Measurements from ENCODE around the gene TVP23A.
"Not testable (repeated sequence)": the region's sequence is repeated elsewhere in the genome, so short reads cannot be mapped to it uniquely, and the experiment has no call there.

The TVP23A gene

DNA sequence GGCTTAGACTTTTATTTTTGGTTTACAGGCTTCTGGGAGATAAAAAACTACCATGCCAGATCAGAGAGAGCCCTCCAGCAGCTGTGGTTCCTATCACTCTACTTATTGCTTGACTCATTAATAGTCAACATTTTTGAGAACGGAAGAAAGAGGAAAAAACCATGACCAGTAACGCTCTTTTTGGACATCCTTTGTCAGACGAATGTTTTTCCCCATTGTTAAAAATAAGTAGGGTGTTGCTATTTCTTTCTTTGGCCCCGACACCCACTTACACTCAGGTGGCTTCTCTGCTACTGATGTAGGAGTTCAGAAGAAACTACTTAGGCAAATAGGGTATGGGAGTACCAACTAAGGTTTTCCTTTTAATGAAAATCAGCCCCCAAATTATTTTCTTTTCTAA is 27.5 kb downstream of the TVP23A start:
- no peak for DNase-seq

DNA sequence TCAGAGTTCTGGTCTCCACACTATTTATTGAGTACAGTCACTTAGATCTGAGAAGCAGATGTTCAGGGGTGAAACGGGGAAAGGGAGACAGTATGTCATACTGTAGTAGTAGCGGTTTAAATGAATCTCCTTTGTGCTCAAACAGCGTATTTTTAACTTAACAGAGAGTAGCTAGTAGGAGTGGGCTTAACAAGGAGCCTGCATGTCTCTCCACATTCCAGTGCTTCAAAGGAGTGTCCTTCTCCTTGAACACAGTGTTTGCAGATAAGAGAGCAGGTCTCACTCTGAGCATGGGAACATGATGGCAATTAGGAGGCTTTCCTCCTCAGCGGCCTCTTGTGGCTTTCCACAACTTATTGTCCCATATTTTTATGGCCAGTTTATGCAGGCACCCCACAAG is 30.0 kb downstream of the TVP23A start:
- not testable (repeated sequence) for DNase-seq

DNA sequence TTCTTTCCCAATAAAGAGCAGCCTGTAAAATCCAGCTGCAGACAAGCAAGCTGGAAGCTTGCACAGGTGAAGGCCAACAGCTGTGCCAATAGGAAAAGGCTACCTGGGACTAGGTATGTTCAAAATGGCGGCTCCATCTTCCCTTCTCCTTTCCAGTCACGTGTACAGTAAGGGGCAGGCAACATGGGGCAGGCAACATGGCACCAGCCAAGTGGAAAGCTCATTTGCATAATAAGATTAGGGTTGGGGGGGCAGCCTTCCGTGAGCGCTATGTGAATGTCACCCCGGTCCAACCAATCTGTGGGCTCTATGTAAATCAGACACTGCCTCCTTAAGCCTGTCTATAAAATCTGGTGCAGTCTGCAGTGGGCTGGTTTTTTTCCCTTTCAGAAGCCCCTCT is 31.3 kb downstream of the TVP23A start:
- no peak for DNase-seq

DNA sequence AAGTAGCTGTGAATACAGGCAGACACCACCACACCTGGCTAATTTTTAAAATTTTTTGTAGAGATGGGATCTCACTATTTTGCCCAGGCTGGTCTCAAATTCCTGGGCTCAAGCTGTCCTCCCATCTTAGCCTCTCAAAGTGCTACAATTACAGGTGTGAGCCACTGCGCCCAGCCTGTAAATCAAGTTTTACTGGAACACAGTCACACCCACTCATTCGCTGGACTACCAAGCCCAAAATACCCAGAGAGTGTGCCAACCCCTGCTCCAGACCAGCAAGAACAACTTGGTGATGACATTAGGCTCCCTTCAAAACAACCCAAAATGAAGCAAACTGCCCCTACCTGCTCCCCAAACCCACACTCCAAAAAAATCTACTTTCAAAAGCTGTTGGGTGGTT is 36.0 kb downstream of the TVP23A start:
- DNase-seq, result no peak

DNA sequence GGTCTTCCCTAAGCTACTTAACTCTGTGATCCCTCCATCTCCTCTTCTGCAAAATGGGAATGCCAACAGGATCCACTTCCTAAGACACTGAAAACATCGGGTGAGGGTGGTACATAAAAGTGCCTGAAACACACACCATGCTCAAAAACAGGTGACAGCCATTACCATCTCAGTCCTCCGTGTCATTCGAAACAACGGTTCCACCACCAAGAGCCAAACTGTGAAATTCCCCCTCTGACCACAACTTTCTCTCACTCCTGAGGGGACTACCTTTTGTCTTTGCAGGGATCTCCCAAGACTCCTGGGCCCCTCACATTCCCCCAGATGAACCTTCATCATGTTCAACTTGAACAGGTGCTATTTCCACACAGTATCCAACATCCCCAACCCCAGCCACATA is 38.0 kb downstream of the TVP23A start:
- DNase-seq, result no peak

DNA sequence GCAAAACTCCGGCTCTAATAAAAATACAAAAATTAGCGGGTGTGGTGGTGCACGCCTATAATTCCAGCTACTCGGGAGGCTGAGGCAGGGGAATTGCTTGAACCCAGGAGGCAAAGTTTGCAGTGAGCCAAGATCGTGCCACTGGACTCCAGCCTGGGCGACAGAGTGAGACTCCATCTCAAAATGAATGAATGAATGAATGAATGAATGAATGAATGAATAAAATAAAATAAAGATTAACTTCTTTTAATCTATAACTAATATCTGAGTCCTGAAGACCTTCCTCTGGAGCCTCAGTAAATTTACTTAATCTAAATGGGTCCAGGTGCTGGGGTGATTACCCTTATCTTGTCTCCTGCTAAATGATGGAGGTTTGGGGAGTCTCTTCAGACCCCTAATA is 38.7 kb downstream of the TVP23A start:
- not testable (repeated sequence) for DNase-seq

DNA sequence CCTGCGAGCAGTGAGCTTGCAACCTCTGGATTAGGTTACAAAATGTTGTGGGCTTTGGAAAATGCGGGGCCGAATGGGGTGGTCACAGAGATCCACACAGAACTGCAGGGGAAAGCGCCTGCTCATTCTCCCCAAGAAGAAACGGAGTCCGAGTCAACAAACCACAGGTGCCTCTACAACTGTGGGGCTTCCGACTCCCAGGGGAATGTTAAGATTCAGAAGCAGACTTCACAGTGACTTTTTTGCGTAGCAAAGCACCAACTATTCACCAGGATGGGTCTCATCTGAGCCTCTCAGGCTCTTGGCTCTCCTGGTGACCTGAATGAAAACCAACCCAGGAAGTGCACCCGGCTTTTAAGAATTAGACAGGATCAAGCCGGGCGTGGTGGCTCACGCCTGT is 41.2 kb downstream of the TVP23A start:
- DNase-seq, result no peak

DNA sequence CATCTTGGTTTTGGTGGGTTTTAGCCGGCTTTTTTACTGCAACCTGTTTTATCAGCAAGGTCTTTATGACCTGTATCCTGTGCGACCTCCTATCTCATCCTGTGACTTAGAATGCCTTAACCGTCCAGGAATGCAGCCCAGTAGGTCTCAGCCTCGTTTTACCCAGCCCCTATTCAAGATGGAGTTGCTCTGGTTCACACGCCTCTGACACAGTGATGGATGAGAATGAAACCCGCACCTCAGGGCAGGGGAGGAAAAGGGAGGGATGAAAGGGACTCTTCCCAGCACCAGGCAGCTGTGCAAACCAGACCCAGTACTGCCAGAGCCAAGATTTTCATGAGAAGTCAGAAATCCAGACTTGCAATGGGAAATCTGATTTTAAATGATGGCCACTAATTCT is 41.7 kb downstream of the TVP23A start:
- DNase-seq, result not testable (repeated sequence)

DNA sequence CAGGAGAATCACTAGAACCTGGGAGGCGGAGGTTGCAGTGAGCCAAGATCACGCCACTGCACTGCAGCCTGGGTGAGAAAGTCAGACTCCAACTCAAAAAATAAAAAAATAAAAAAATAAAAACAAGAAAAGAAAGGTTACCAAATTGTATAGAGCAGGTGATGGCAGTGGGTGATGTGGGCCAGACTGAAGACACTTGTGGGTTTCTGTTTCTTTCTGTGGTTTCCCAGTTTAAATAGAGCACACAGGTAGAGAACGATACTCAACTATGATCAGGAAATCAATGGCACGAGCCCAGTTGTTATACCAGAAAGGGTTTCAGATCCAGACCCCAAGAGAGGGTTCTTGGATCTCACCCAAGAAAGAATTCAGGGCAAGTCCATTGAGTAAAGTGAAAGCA is 42.3 kb downstream of the TVP23A start:
- DNase-seq, result peak; percentile 10

DNA sequence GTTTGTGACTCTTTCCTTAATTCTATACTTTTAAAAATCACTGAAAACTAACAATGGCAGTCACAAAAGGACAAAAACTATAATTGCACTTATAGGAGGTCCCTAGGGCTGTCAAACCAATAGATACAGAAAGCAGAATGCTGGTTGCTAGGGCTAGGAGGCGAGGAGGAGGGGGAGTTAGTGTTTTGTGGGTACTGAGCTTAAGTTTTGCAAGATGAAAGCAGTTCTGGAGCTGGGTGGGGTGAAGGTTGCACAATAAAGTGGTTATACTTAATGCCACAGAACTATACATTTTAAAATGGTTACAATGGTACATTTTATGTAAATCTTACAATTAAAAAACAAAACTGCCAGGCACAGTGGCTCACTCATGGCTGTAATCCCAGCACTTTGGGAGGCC is 47.7 kb downstream of the TVP23A start:
- peak; percentile 26 for DNase-seq

DNA sequence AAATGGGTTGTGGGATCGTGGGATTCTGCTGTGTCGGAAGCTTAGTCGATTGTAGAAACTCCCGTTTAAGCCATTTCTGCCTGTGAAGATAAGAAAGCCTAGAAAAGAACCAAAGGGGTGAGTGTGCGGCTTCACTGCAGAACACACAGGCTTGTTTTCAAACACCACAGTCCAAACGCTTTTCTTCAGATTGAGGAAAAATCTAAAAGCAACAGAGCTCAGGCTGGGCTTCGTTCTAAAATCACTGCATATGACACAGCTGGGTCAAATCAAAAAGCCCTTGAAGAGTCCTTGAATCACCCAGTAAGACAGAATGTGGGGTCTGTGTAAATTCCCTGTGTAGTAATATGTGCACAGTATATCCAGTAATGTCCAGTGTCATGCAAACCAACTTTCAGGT is 49.2 kb downstream of the TVP23A start:
- DNase-seq, result no peak

DNA sequence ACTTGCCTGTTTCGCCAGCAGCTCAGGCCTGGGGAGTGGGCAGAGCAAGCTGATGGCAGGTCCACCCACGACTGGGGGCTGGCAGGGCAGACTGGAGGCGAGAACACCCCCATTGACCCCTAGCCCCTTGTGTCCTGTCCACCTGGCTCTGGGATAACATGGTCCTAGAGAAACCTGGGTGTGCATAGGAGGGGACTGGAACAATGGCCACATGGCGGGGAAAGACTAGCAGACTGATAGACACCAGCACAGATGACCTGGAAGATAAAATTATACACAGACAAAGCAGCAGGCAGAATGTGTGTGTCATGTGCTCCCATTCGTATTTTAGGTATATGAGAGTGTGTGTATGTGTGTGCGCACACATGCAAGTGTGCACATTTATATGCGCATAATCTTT is 51.5 kb downstream of the TVP23A start:
- DNase-seq, result no peak

DNA sequence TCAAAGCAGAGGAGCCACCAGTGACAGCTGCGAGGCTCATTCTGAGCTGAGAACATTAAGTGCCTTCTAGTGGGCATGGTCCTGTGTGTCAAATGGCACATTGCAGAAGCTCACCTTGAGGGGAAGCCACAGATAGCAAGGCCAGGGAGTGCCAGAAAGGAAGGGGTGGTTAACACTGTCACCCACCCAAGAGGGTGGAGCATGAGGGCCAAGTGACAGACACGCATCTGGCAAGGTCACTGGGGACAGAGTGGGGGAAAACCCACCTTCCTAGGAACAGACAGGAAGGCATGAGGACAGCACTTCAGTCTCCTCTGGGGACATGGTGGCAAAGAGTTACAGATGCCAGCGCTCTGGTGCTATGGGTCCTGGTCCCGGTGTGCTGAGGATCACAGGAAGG is 52.8 kb downstream of the TVP23A start:
- DNase-seq, result peak; percentile 47

DNA sequence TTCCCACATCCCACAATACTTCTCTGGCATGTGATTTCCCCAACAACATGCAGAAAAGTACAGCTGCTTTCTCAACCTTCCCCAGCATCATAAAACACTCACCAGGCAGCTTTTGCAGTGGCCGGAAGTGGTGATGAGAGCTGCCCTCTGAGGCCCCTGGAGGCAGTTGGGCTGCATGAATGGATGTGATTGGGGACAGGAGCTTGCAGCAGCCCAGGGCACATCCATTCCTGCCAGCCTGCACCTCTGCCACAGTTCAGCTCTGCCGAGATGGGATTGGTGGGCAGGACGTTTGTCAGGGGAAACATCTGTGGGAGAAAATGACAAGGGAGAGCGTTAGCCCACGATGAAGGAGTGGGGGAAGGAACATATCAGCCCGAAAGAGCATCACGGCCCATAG is 55.1 kb downstream of the TVP23A start:
- no peak for DNase-seq

DNA sequence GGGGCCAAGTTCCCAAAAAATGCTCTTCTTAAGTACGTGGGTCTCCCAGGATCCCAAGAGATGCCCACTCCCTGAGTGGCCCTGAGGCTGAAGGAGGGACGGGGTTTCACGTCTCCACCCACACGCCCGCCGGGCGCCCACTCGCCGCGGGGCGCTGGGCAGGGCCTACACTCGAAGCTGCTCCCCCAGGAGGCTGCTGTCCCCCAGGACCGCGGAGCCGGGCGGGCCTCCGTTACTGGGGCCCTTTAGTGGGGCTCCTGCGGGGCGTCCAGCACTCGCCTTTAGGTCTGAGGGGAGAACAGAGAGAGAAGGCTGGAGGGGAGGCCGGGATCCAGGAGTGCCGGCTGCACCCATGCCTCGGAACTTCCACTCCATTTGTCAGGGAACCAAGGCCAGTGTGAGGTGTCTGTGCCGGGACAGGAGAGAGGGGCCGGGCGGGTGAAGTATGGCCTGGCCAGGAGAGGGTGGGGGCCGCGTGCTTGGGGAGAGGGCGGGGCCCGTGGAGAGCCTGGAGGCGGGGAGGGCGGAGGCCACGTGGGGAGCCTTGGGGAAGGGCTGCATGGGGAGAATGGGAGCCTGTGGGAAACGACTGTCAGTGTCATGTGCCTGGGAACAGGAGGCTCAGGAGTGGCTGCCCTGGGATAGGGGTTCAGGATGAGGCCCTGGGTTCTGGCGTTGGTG is 56.1 kb downstream of the TVP23A start:
- no peak for DNase-seq

DNA sequence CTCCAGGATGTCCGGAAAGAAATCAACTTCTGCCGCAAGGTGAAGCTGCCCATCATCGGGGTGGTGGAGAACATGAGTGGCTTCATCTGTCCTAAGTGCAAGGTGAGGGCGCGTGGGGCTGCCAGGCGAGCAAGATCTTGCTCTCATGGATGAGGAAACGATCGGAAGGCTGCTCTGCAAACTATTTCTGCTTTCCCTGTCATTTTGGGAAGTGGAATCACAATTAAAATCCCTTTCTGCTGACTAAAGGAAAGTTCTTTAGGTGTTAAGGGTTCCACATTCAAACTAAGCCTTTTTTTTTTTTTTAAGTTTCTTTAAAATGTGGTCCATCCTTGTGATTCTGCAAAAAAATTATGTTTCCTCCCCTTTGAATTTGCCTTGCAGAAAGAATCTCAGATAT is 57.2 kb downstream of the TVP23A start:
- DNase-seq, result no peak

DNA sequence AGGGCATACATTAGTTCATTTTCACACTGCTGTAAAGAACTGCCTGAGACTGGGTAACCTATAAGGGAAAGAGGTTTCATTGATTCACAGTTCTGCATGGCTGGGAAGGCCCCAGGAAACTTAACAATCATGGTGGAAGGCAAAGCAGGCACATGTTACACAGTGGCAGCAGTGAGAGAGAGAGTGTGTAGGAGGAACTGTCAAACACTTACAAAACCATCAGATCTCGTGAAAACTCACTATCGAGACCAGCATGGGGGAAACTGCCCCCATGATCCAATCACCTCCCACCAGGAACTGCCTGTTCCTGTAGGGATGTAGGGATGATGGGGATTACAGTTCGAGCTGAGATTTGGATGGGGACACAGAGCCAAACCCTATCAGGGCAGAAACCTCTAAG is 57.7 kb downstream of the TVP23A start:
- no peak for DNase-seq

DNA sequence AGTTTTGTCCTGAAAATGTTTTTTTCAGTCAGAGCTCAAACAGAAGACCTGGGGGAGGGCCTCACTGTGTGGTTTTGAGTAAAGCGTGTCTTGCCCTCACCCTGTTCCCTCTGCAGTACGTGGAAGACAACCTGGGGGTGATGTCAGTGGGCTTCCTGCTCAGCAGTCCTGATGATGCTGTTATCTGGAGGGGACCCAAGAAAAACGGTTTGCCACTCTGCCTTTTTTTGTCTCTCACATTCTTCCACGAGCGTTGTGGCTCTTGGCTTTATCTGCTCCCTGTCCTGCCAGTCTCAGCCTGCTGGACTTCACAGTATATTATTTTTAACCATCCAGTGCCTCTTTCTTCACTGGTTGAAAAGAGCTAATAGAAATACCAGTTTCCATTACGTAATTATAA is 62.0 kb downstream of the TVP23A start:
- no peak for DNase-seq

DNA sequence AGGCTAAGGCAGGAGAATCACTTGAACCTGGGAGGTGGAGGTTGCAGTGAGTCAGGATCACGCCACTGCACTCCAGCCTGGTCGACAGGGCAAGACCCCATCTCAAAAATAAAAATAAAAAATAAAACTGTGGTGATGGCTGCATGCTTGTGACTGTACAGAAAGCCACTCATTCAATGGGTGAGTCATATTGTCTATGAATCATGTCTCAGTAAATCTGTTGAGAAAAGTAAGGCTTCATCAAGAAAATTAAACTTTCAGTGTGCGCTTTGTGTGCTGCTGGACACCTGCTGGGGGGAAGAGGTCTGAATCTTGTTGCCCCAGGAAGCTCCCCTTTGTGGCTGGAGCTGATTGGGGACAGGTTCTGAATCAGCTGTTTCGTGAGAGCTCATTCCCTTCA is 63.7 kb downstream of the TVP23A start:
- no peak for DNase-seq

DNA sequence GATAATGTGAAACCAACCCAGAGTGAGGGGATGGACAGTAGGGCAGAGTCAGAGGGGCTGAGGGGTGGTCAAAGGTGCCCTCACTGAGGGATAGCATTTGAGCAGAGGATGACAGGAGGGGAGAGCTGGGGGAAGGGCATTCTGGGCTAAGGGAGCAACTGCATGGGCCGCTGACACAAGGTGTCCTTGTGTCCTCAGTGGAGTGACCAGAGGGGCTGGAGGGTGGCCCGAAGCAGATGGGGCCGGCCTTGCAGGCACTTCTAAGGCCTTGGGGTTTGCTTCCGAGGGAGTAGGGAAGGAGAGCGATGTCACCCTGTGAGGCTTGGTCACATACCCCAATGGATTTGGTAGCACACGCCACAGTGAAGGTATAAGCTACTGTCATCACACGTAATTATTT is 64.9 kb downstream of the TVP23A start:
- DNase-seq, result no peak

DNA sequence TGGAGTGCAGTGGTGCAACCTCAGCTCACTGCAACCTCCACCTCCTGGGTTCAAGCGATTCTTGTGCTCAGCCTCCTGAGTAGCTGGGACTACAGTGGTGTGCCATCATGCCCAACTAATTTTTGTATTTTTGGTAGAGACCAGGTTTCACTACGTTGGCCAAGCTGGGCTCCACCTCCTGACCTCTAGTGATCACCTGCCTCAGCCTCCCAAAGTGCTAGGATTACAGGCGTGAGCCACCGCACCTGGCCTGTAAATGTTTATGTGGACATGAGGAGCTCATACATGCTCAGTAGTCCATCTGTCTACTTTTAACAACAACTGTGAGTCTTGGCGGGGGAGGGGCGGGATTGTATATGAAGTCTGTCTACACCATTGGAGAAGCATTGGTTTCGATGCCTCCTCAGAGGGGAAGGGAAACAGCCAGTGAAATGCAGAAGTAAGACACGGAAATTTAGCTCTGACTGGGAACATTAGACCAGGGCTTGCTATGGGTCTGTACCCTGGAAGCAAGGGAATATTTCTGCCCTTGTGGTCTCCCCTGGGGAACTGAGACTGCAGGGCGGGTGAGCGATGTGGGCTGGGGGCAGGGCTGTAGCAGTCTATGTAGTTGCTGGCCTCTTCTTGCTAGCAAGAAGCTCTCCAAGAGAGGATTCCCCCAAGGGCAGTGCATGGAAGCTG is 65.6 kb downstream of the TVP23A start:
- no peak for DNase-seq

DNA sequence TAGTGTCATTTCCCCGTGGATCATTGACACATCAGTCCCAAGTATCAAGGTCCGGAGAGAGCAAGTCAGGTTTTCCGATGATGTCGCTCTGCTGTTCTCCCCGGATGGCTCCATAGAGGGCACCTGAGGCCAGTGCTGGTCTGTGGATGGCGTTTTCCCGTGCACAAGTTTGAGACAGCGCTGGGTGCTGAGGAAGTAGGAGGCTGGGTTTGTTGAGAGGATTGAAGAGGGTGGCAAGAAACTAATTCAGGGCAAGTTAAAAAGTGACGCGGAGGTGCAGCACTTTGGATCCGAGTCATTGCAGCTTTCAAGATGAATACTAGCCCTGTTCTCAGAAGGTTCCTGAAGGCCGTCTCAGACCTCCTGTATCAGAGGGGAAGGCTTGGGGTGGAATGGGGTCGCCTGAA is 67.3 kb downstream of the TVP23A start:
- DNase-seq, result no peak

DNA sequence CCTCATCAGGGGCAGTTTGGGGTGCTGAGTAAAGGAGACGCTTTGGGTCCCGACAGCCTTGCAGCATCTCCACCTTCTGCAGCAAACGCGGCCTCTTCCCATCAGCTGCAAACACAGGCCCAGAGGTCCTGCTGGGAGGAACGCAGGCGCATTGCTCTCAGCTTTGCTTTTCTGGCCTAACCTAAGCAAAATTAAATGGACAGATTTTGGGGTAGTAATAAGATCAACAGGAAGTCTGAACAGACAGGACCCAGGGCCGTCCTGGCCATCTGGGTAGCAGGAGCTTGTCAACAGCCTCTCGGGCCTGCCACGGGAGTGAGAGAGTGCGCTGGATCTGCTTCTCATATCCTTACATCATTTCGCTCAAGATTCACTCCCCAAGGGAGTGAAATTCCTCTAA is 67.8 kb downstream of the TVP23A start:
- no peak for DNase-seq

DNA sequence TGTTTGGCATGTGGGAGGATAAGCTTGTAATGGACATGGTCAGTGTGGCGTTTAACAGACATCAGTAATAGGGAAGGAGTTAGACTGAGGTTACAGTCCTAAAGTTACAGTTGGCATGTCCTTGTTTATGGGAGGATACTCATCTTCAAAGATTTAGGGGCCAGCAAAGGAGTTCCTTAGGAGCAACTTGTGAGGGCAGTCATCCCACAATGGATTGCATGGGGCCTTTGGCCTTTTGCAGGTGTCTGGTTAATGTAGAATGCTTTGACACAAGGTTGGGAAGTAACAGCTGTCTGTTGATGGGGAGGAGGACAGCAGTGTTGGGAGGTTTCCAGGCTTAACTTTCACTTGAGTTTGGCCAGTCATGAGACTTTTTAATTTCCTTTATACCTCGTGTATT is 72.8 kb downstream of the TVP23A start:
- no peak for DNase-seq

DNA sequence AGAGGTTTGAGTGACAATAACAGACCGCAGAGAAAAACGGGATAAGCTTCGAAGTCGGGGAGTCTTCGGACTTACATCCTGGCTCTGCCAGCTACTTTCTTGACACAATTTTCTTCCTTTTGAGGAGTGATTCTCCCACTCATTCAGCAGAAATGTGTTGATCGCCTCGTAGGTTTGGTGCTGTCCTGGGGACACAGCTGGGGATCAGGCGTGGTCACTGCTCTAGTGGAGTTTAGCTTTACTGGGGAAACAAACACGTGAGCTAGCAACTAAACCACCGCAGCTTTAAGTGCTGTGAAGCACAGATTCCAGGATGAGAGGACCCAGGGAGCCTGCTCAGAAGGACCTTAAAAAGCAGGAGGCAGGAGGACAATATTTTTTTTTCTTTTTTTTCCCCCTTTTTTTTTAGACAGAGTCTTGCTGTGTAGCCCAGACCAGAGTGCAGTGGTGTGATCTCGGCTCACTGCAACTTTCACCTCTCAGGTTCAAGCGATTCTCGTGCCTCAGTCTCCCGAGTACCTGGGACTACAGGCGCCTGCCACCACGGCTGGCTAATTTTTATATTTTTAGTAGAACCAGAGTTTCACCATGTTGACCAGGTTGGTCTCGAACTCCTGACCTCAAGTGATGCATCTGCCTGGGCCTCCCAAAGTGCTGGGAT is 74.1 kb downstream of the TVP23A start:
- no peak for DNase-seq

All from activated gamma-delta T cell treated with Interleukin-2 at 50 U/mL for 16 hours (primary cell).